Measurements from ENCODE around the gene ZNF324B.
"Not testable (repeated sequence)": the region's sequence is repeated elsewhere in the genome, so short reads cannot be mapped to it uniquely, and the experiment has no call there.

ZNF324B gene

DNA sequence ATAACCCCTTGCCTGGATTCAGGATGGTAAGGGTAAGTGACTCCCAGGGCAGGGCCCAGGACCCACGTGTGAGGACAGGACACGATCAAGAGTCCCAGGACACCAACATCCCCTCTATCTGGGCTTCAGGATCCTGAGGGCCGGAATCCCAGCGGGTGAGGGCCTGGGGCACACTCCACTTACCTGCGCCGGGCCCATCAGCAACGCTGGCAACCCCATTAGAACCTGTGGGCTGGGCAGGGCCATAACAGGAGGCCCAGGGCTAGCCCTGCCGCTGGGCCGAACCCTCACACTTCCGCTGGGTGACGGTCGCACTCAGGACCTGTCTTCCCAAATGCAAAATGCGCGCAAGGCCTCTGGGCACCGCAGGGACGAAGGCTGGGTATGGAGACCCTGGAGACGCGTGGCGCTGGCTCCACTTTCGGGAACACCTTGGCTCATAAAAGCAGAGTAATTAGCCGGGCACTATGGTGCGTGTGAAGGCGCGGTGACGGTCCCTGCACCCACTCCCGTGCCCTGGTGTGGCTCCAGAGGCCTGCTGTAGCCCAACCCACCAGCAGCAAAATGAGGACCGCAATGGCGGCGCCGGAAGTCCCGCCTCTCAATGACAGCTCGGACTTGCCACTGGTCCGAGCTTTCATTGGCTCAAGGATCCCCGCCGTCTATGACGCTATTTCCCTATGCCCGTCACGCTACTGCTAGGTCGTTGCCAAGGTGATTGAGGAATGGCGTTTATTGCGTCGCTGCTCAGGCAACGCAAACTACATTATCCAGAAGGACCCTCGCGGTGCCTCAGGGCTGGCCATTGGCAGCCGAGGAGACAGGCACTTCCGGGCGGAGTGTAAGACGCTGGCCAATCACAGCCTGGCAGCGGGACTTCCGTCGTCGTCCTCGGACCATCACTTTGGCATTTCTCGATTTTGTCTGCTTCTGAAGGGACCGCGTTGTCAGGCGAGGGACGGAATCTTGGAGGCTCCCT, 11.6 kb upstream of the ZNF324B start, which contains the start of gene ZNF132:
Gene ZNF132, minus strand, starts transcription at position 578 of the 979 bp plus-strand sequence. Its CDS starts 332 bp downstream, at position 246.
- Histone ChIP-seq H3K36me3 (ENCODE audit: insufficient read depth, low read length) (peaks cover 20% of the 10 kb centered on the region), H3K9ac (ENCODE audit: low read depth, low read length) (peak within 1 kb of the TSS; percentile 68), H3K9me3 (ENCODE audit: control insufficient read depth, insufficient read depth, low read length) (peaks cover 20% of the 10 kb centered on the region)

DNA sequence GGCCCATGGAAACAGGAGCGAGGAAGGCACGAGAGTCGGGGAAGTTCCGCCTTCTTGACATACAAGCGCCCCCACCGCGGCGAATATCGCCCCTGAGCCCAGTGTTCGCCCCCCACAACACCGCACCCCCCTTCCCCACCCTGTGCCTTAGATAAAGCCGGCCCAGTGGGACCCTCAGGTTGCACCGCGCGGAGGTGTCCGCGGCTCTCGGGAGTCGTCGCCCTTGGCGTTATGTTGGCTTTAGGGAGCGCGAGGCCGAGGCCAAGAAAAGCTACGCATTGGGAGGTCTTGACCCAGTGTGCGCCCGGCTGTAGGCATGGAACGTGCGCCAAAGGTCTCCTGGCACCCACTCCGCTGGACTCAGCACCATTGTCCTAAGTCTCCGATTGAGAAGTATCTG, 10.9 kb upstream of the ZNF324B start:
- Histone ChIP-seq H3K9me3 (ENCODE audit: control insufficient read depth, insufficient read depth, low read length) (peaks cover 13% of the 10 kb centered on the region), H3K9ac (ENCODE audit: low read depth, low read length) (peak overlapping the region; percentile 38; the same call in 1 of the 2 replicates), H3K4me1 (ENCODE audit: insufficient read depth, low read length) (no peaks in the 10 kb centered on the region), H3K36me3 (ENCODE audit: insufficient read depth, low read length) (peaks cover 13% of the 10 kb centered on the region)

More for the DNA sequence above, 11.6 kb upstream of the ZNF324B start, which contains the start of gene ZNF132:
- no peaks in the 10 kb centered on the region for H3K4me1 ChIP-seq (ENCODE audit: insufficient read depth, low read length)

DNA sequence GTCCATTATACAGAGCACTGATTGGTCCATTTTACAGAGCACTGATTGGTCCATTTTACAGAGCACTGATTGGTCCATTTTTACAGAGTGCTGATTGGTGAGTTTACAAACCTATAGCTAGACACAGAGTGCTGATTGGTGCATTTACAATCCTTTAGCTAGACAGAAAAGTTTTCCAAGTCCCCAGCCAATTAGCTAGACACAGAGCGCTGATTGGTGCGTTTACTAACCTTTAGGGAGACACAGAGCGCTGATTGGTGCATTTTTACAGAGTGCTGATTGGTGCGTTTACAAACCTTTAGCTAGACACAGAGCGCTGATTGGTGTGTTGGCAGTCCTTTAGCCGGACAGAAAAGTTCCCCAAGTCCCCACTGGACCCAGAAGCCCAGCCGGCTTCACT, 8.4 kb upstream of the ZNF324B start:
- H3K36me3 ChIP-seq (ENCODE audit: insufficient read depth, low read length); H3K9ac ChIP-seq (ENCODE audit: low read depth, low read length); H3K9me3 ChIP-seq (ENCODE audit: control insufficient read depth, insufficient read depth, low read length); H3K4me1 ChIP-seq (ENCODE audit: insufficient read depth, low read length): not testable (repeated sequence)

DNA sequence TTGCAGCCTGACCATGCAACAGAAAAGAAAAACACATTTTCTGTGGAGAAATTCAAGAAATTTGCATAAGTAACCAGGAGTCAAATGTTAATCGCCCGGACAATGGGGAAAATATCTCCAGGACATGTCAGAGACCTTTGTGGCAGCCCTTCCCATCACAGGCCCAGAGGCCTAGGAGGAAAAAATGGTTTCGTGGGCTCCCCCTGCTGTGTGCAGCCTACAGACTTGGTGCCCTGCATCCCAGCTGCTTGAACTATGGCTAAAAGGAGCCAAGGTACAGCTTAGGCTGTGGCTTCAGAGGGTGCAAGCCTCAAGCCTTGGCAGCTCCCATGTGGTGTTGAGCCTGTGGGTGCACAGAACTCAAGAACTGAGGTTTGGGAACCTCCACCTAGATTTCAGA, 2.6 kb upstream of the ZNF324B start:
- H3K9me3 ChIP-seq (ENCODE audit: control insufficient read depth, insufficient read depth, low read length); H3K4me1 ChIP-seq (ENCODE audit: insufficient read depth, low read length); H3K9ac ChIP-seq (ENCODE audit: low read depth, low read length); H3K36me3 ChIP-seq (ENCODE audit: insufficient read depth, low read length): not testable (repeated sequence)

DNA sequence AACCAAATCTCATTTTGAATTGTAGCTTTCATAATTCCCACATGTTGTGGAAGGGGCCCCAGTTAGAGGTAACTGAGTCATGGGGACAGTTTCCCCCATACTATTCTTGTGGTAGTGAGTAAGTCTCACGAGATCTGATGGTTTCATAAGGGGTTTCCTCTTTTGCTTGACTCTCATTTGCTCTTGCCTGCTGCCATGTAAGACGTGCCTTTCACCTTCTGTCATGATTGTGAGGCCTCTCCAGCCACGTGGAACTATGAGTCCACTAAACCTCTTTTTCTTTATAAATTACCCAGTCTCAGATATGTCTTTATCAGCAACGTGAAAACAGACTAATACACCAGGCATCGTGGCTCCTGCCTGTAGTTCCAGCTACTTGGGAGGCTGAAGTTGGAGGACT, 1.4 kb upstream of the ZNF324B start:
- H3K9me3 ChIP-seq (ENCODE audit: control insufficient read depth, insufficient read depth, low read length); H3K9ac ChIP-seq (ENCODE audit: low read depth, low read length); H3K4me1 ChIP-seq (ENCODE audit: insufficient read depth, low read length); H3K36me3 ChIP-seq (ENCODE audit: insufficient read depth, low read length): not testable (repeated sequence)

DNA sequence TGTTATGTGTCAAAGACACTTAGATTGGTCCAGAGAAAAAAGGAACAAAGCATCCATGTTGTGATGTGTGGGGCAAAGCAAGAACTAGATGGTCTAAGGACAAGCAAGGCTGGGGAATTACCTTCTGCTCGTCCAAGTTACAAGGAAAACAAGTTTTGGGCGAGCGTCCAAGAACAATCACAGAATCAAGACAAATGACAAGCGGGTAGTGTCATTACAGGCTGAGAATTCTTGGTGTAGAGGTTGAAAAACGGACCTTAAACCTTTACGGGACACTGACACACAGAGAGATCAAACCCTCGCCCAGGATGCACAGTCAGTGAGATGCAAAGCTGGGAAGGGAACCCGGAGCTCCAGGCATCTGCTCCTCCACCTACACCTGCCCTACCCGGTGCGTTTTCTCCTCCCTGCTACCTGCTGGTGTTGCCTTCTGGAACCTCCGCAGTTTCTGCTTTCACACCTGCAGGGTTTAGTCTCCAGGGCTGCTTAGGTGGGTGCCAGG, 515 bp upstream of the ZNF324B start:
- H3K36me3 ChIP-seq (ENCODE audit: insufficient read depth, low read length): no peaks in the 10 kb centered on the region
- H3K4me1 ChIP-seq (ENCODE audit: insufficient read depth, low read length): no peaks in the 10 kb centered on the region
- no peaks in the 10 kb centered on the region for H3K9me3 ChIP-seq (ENCODE audit: control insufficient read depth, insufficient read depth, low read length)
- peak overlapping the region; percentile 65; the same call in 1 of the 2 replicates for H3K9ac ChIP-seq (ENCODE audit: low read depth, low read length)

DNA sequence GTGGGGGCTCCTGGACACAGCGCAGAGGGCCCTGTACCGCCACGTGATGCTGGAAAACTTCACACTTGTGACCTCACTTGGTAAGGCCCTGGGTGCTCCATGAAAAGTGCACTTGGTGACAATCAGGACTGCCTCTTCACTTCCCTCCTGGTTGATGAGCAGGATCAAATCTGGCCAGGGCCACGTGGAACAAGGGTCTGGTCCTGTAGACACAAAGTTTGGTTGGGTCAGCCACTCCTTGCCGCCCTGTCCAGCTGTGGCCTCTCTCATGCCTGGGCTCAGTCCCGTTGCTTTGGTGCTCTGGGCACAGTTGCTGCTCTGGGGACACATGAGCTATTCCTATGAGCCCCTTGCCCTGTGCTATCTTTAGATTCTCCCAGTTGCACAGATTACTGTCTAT, 2.3 kb downstream of the ZNF324B start:
- Histone ChIP-seq H3K4me1 (ENCODE audit: insufficient read depth, low read length) (no peaks in the 10 kb centered on the region), H3K36me3 (ENCODE audit: insufficient read depth, low read length) (no peaks in the 10 kb centered on the region; the same call in none of the 2 replicates), H3K9me3 (ENCODE audit: control insufficient read depth, insufficient read depth, low read length) (no peaks in the 10 kb centered on the region)

DNA sequence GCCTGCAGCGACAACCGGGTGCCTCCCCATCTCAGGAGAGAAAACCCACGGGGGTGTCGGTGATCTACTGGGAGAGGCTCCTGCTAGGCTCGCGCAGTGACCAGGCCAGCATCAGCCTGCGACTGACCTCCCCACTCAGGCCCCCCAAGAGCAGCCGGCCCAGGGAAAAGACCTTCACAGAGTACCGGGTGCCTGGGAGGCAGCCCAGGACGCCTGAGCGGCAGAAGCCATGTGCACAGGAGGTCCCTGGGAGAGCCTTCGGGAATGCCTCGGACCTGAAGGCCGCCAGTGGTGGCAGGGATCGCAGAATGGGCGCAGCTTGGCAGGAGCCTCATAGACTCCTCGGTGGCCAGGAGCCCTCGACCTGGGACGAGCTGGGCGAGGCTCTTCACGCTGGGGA, 3.9 kb downstream of the ZNF324B start:
- no peak overlapping the region for H3K9ac ChIP-seq (ENCODE audit: low read depth, low read length)
- H3K9me3 ChIP-seq (ENCODE audit: control insufficient read depth, insufficient read depth, low read length): no peaks in the 10 kb centered on the region
- H3K4me1 ChIP-seq (ENCODE audit: insufficient read depth, low read length): no peaks in the 10 kb centered on the region
- no peaks in the 10 kb centered on the region; the same call in none of the 2 replicates for H3K36me3 ChIP-seq (ENCODE audit: insufficient read depth, low read length)

More for the DNA sequence above, 2.3 kb downstream of the ZNF324B start:
- H3K9ac ChIP-seq (ENCODE audit: low read depth, low read length): no peak overlapping the region

DNA sequence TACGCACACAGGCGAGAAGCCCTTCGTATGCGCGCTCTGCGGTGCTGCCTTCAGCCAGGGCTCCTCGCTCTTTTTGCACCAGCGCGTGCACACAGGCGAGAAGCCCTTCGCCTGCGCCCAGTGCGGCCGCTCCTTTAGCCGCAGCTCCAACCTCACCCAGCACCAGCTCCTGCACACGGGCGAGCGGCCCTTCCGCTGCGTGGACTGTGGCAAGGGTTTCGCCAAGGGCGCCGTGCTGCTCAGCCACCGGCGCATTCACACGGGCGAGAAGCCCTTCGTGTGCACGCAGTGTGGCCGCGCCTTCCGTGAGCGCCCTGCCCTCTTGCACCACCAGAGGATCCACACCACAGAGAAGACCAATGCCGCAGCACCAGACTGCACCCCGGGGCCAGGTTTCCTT, 4.7 kb downstream of the ZNF324B start:
- no peaks in the 10 kb centered on the region for H3K9me3 ChIP-seq (ENCODE audit: control insufficient read depth, insufficient read depth, low read length)
- no peaks in the 10 kb centered on the region for H3K4me1 ChIP-seq (ENCODE audit: insufficient read depth, low read length)
- H3K36me3 ChIP-seq (ENCODE audit: insufficient read depth, low read length): no peaks in the 10 kb centered on the region; the same call in none of the 2 replicates
- no peak overlapping the region for H3K9ac ChIP-seq (ENCODE audit: low read depth, low read length)

DNA sequence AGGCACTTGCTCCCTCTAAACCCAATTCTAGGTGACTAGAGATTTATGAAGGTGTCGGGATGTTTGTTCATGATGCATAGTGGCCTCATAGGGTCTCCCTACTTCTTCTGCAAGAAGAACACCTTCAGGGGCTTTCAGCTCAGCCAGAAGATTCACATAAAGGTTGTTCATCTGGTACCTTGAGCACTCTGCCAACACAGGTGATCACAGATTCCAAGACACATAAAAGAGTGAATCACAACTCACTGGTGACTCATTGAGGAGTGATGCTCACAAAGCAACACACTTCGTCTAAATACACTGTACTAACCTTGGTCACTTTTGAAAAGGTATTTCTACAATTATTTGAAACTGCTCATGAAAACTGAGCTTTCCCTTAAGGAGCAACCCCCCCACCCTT, 8.6 kb downstream of the ZNF324B start:
- Histone ChIP-seq H3K36me3 (ENCODE audit: insufficient read depth, low read length) (no peaks in the 10 kb centered on the region; the same call in none of the 2 replicates), H3K9ac (ENCODE audit: low read depth, low read length) (no peak overlapping the region), H3K4me1 (ENCODE audit: insufficient read depth, low read length) (no peaks in the 10 kb centered on the region), H3K9me3 (ENCODE audit: control insufficient read depth, insufficient read depth, low read length) (no peaks in the 10 kb centered on the region)

DNA sequence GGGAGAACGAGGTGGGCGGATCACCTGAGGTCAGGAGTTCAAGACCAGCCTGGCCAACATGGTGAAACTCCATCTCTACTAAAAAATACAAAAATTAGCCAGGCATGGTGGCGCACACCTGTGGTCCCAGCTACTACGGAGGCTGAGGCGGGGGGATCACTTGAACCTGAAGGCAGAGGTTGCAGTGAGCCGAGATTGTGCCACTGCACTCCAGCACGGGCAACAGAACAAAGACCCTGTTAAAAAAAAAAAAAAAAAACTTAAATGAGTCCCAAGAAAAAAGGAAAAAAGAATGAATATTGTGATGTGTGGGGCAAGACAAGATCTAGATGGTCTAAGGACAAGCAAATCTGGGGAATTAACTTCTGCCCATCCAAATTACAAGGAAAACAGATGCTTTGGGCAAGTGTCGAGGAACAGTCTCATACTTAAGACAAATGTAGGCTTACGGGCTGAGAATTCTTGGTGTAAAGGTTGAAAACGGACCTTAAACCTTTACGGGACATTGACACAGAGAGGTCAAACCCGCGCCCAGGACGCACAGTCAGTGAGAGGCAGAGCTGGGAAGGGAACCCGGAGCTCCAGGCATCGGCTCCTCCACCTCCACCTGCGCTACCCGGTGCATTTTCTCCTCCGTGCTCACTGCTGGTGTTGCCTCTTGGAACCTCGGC, 14.8 kb downstream of the ZNF324B start:
- Histone ChIP-seq H3K9ac (ENCODE audit: low read depth, low read length) (peak overlapping the region; percentile 60; the same call in 1 of the 2 replicates), H3K9me3 (ENCODE audit: control insufficient read depth, insufficient read depth, low read length) (no peaks in the 10 kb centered on the region), H3K4me1 (ENCODE audit: insufficient read depth, low read length) (no peaks in the 10 kb centered on the region), H3K36me3 (ENCODE audit: insufficient read depth, low read length) (no peaks in the 10 kb centered on the region)

DNA sequence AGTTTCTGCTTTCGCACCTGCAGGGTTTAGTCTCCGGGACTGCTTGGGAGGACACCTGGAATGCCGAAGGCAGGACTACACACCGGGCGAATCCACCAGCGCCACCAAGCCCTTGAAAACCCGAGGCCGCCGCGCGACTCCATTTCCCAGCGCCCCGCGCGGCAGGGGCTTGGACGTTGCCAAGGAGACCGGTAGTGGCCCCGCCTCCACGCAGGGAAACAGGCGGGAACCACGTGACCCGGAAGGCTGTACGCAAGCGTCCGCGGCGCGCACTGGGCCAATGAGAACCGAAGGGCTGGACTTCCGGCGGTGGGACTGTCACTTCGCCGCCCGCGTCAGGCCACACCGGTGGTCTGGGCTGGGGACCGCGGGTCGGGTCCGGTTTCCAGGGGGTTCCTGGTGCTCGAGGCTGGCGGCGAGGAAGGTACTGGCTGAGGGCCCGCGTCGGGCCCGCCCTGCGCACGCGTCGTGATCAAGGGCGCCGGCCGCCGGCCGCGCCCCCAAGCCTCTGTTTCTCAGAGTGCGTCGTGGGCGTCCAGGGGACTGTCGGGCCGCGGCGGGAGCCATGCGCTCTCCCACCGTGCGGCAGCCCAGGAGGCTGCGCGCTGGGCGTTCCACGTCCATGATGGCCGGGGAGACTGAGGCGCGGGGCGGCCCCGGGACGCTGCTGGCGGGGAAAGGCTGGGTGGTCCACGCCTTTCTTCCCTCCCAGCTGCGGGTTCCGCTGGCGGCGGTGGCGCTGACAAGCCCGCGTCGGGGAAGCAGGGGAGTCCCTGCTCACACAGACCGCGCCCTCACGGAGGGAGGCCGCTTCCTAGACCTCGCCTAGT, 15.6 kb downstream of the ZNF324B start, which contains the start of gene ZNF324:
Gene ZNF324, plus strand, starts transcription at position 321 of the 830 bp plus-strand sequence. CDS start 2,106 bp downstream, outside the sequence.
- no peaks in the 10 kb centered on the region for H3K9me3 ChIP-seq (ENCODE audit: control insufficient read depth, insufficient read depth, low read length)
- no peaks in the 10 kb centered on the region for H3K36me3 ChIP-seq (ENCODE audit: insufficient read depth, low read length)
- H3K9ac ChIP-seq (ENCODE audit: low read depth, low read length): peak within 1 kb of the TSS; percentile 60
- H3K4me1 ChIP-seq (ENCODE audit: insufficient read depth, low read length): no peaks in the 10 kb centered on the region

DNA sequence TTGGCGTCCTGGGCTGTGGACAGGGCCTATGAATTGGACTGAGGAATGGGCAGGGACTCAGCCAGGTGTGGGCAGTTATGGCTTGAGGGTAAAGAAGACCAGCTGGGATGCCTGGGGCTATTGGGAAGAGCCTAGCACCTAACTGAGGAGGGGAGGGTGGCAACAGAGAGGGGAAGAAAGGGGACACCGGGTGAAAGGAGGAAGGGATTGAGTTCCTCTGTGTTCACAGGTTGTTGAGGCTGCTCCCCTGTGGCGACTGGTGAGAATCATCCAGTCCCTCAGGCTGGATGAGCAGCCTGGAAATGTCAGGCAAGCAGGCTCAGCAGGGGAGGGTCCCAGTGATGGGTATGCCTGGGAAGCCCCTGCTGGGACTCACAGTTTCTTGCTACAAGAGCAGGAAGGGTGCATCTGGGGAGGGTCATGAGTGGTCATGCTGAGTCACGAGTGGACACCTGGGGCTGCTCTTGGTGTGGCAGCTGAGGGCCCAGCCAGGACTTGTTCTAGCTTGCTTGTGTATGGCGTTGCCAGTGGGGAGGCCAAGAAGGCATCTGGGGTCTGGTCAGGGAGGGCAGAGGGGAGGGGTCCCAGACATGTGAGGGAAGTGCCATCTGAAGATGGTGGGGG, 16.9 kb downstream of the ZNF324B start:
- Histone ChIP-seq H3K36me3 (ENCODE audit: insufficient read depth, low read length) (no peaks in the 10 kb centered on the region), H3K9me3 (ENCODE audit: control insufficient read depth, insufficient read depth, low read length) (no peaks in the 10 kb centered on the region), H3K9ac (ENCODE audit: low read depth, low read length) (no peak overlapping the region), H3K4me1 (ENCODE audit: insufficient read depth, low read length) (no peaks in the 10 kb centered on the region)

All from ES-I3 (cell line).